ENCODE results near the gene MUC13. TPM values are rescaled to one million over a fixed set of nuclear protein-coding genes. Genes with fewer than 3 reads are reported as not detected.
A peak's percentile ranks its signal among the peaks of the same experiment; 100 is the strongest.

The MUC13 gene
- polyA plus RNA-seq, 2 of the 4 experiments (the other 2 are of a cell fraction), result 5.5 to 8.8 TPM

GRCh38 chr3:124904835-124905492, 29.6 kb downstream of the MUC13 start:
- DNase-seq (ENCODE audit: low read depth in 1 of 2, low spot score in 1 of 2) (no peak), FAIRE-seq (no peak), ATAC-seq (no peak)
- CTCF ChIA-PET, result interaction anchor here (0.6 to 8.2 kb wide), 4 partner anchors 123 to 339 kb away, joined by 3 to 352 read pairs (median 105); no protein-coding TSS in a partner anchor
- no peak overlapping the region for H3K4me2 ChIP-seq
- H3K27ac ChIP-seq, result no peak overlapping the region
- 82% methylated on average over 6 of the region's 6 CpGs for WGBS (ENCODE audit: missing lambda C conversion rate)
- TF ChIP-seq RFX5 (IDR thresholded peaks at IDR 0.05) (no peak), FOXS1 (CRISPR knock-in tag; IDR thresholded peaks at IDR 0.05) (no peak), SREBF2 (IDR thresholded peaks at IDR 0.05) (no peak), PHF8 (IDR thresholded peaks at IDR 0.05; ENCODE audit: borderline replicate concordance, low read depth) (no peak), FOSL2 (IDR thresholded peaks at IDR 0.05) (no peak), FOSL2 (CRISPR knock-in tag; IDR thresholded peaks at IDR 0.05) (no peak), CEBPB (IDR thresholded peaks at IDR 0.05) (no peak), CTCF (IDR thresholded peaks at IDR 0.05) (no peak), RCOR1 (IDR thresholded peaks at IDR 0.05; ENCODE audit: low read depth, low read length) (no peak), RARB (CRISPR knock-in tag; IDR thresholded peaks at IDR 0.05) (no peak), HMGXB4 (CRISPR knock-in tag; IDR thresholded peaks at IDR 0.05; ENCODE audit: borderline replicate concordance) (no peak), EHMT2 (IDR thresholded peaks at IDR 0.05; ENCODE audit: low read depth) (no peak), NPAS2 (CRISPR knock-in tag; IDR thresholded peaks at IDR 0.05; ENCODE audit: borderline replicate concordance) (no peak)
- TF ChIP-seq, protein P1, sequence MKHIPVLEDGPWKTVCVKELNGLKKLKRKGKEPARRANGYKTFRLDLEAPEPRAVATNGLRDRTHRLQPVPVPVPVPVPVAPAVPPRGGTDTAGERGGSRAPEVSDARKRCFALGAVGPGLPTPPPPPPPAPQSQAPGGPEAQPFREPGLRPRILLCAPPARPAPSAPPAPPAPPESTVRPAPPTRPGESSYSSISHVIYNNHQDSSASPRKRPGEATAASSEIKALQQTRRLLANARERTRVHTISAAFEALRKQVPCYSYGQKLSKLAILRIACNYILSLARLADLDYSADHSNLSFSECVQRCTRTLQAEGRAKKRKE (CRISPR knock-in tag; IDR thresholded peaks at IDR 0.05; ENCODE audit: low read depth), result no peak
- POLR2A ChIA-PET, result no interaction called here
- no peak overlapping the region for H3K4me3 ChIP-seq
- no peaks in the 10 kb centered on the region for H3K9me3 ChIP-seq
- H3K4me1 ChIP-seq, result peaks cover 13% of the 10 kb centered on the region

DNA sequence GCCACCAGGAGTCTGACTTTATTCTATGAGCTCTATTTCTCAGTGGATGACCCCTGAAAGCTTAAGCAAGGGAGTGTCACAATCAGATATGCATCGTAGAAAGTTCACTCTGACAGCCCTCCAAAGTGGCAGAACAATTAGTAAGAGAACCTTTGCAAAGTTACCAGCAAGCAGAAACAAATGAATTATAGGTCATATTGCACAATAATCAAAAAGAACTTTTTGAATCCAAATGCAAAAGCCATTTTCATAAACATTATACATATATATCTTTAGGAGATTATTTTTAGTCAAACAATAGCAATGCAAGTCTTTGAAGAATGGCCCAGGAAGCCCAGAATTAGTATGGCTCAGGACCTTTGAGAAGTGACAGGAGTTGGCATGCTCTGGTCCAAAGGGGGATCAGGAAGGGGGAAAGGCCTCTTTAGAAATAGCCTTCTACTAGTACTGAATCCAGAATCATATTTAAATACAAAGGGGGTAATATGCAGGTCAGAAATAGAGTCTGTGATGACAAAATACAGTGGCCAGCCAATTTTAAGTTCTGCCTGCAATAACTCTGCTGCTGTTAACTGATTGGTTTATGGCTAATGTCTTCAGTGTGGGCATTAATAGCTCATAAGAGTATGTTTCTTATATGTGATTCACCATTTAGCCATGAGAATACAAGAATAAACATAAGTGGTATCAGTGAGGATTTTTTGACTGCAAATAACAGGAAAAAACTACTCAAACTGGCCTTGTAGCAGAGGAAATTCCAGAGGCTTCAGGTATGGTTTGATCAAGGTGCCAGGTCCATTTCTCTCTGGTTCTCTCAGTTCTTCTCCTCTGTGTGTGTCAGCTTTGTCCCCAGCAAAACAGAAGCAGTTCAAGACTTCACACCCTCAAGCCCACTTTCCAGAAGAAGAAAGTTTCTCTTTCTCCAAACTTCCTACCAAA, 30.4 kb downstream of the MUC13 start:
- TF ChIP-seq CEBPB (IDR thresholded peaks at IDR 0.05) (peak in 1 of 2 experiments; percentile 34; a peak in 1 of 4 replicates), HOXB13 (CRISPR knock-in tag; IDR thresholded peaks at IDR 0.05; ENCODE audit: low read depth) (no peak), KDM5A (IDR thresholded peaks at IDR 0.05) (no peak)
- TF ChIP-seq, protein P2, sequence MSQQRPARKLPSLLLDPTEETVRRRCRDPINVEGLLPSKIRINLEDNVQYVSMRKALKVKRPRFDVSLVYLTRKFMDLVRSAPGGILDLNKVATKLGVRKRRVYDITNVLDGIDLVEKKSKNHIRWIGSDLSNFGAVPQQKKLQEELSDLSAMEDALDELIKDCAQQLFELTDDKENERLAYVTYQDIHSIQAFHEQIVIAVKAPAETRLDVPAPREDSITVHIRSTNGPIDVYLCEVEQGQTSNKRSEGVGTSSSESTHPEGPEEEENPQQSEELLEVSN (IDR thresholded peaks at IDR 0.05; ENCODE audit: borderline replicate concordance, low read depth), result no peak
- CTCF ChIA-PET, result interaction anchor here (0.6 to 8.2 kb wide), 9 partner anchors 9 to 339 kb away, joined by 3 to 352 read pairs (median 4); partner anchors contain the start of gene ITGB5
- Histone ChIP-seq H3K4me3 (no peak overlapping the region), H3K4me2 (no peak overlapping the region), H3K4me1 (peaks cover 21% of the 10 kb centered on the region), H3K27ac (no peak overlapping the region), H3K9me3 (no peaks in the 10 kb centered on the region)
- POLR2A ChIA-PET, result no interaction called here
- DNase-seq (ENCODE audit: low read depth in 1 of 2, low spot score in 1 of 2) (no peak), ATAC-seq (no peak), FAIRE-seq (no peak)
- 77% methylated on average over 1 of the region's 1 CpG for WGBS (ENCODE audit: missing lambda C conversion rate)
